ENCODE measurements around the gene C22orf42.
"Not testable (repeated sequence)": the region's sequence is repeated elsewhere in the genome, so short reads cannot be mapped to it uniquely, and the experiment has no call there.

Gene C22orf42

GRCh38 chr22:32140688-32141087 lies 18.4 kb downstream of the C22orf42 start:
- H3K4me3 ChIP-seq (ENCODE audit: low read length); DNase-seq (ENCODE audit: low read depth, low spot score): not testable (repeated sequence)

GRCh38 chr22:32138576-32138975 lies 20.5 kb downstream of the C22orf42 start:
- H3K4me3 ChIP-seq (ENCODE audit: low read length); DNase-seq (ENCODE audit: low read depth, low spot score): not testable (repeated sequence)

- H3K4me3 ChIP-seq (ENCODE audit: low read length): peak overlapping the region; percentile 68
- peak; percentile 86 for DNase-seq (ENCODE audit: low read depth, low spot score)
Observed at GRCh38 chr22:32137731-32138324, 21.3 kb downstream of the C22orf42 start.

GRCh38 chr22:32136881-32137280 lies 22.2 kb downstream of the C22orf42 start:
- DNase-seq (ENCODE audit: low read depth, low spot score); H3K4me3 ChIP-seq (ENCODE audit: low read length): not testable (repeated sequence)

GRCh38 chr22:32135958-32136357 lies 23.1 kb downstream of the C22orf42 start:
- DNase-seq (ENCODE audit: low read depth, low spot score); H3K4me3 ChIP-seq (ENCODE audit: low read length): not testable (repeated sequence)

GRCh38 chr22:32134796-32135195 lies 24.3 kb downstream of the C22orf42 start:
- not testable (repeated sequence) for H3K4me3 ChIP-seq (ENCODE audit: low read length); DNase-seq (ENCODE audit: low read depth, low spot score)

GRCh38 chr22:32132783-32133182 lies 26.3 kb downstream of the C22orf42 start:
- peak; percentile 77 for DNase-seq (ENCODE audit: low read depth, low spot score)
- no peak overlapping the region for H3K4me3 ChIP-seq (ENCODE audit: low read length)

GRCh38 chr22:32132126-32132525 lies 27.0 kb downstream of the C22orf42 start:
- DNase-seq (ENCODE audit: low read depth, low spot score): no peak
- H3K4me3 ChIP-seq (ENCODE audit: low read length): no peak overlapping the region

GRCh38 chr22:32130464-32130863 lies 28.6 kb downstream of the C22orf42 start:
- no peak for DNase-seq (ENCODE audit: low read depth, low spot score)

GRCh38 chr22:32127904-32128303 lies 31.2 kb downstream of the C22orf42 start:
- DNase-seq (ENCODE audit: low read depth, low spot score): no peak
- H3K4me3 ChIP-seq (ENCODE audit: low read length): no peak overlapping the region

More at GRCh38 chr22:32130464-32130863, 28.6 kb downstream of the C22orf42 start:
- H3K4me3 ChIP-seq (ENCODE audit: low read length): no peak overlapping the region

GRCh38 chr22:32123657-32124056 lies 35.4 kb downstream of the C22orf42 start:
- DNase-seq (ENCODE audit: low read depth, low spot score): no peak
- no peak overlapping the region for H3K4me3 ChIP-seq (ENCODE audit: low read length)

GRCh38 chr22:32122899-32123298 lies 36.2 kb downstream of the C22orf42 start:
- H3K4me3 ChIP-seq (ENCODE audit: low read length): no peak overlapping the region
- no peak for DNase-seq (ENCODE audit: low read depth, low spot score)

- no peak for DNase-seq (ENCODE audit: low read depth, low spot score)
- no peak overlapping the region for H3K4me3 ChIP-seq (ENCODE audit: low read length)
Observed at GRCh38 chr22:32120603-32121002, 38.5 kb downstream of the C22orf42 start.

GRCh38 chr22:32119568-32120235 lies 39.4 kb downstream of the C22orf42 start:
- DNase-seq (ENCODE audit: low read depth, low spot score): no peak
- no peak overlapping the region for H3K4me3 ChIP-seq (ENCODE audit: low read length)

- H3K4me3 ChIP-seq (ENCODE audit: low read length): no peak overlapping the region
- DNase-seq (ENCODE audit: low read depth, low spot score): no peak
Observed at GRCh38 chr22:32112380-32112779, 46.7 kb downstream of the C22orf42 start.

GRCh38 chr22:32106930-32107329 lies 52.2 kb downstream of the C22orf42 start:
- peak; percentile 16 for DNase-seq (ENCODE audit: low read depth, low spot score)
- H3K4me3 ChIP-seq (ENCODE audit: low read length): no peak overlapping the region

GRCh38 chr22:32103658-32104315 lies 55.3 kb downstream of the C22orf42 start:
- DNase-seq (ENCODE audit: low read depth, low spot score): peak; percentile 4
- no peak overlapping the region for H3K4me3 ChIP-seq (ENCODE audit: low read length)

GRCh38 chr22:32100711-32101110 lies 58.4 kb downstream of the C22orf42 start:
- no peak overlapping the region for H3K4me3 ChIP-seq (ENCODE audit: low read length)
- DNase-seq (ENCODE audit: low read depth, low spot score): no peak
